ENCODE measurements around the gene PROX2.

The PROX2 gene

DNA sequence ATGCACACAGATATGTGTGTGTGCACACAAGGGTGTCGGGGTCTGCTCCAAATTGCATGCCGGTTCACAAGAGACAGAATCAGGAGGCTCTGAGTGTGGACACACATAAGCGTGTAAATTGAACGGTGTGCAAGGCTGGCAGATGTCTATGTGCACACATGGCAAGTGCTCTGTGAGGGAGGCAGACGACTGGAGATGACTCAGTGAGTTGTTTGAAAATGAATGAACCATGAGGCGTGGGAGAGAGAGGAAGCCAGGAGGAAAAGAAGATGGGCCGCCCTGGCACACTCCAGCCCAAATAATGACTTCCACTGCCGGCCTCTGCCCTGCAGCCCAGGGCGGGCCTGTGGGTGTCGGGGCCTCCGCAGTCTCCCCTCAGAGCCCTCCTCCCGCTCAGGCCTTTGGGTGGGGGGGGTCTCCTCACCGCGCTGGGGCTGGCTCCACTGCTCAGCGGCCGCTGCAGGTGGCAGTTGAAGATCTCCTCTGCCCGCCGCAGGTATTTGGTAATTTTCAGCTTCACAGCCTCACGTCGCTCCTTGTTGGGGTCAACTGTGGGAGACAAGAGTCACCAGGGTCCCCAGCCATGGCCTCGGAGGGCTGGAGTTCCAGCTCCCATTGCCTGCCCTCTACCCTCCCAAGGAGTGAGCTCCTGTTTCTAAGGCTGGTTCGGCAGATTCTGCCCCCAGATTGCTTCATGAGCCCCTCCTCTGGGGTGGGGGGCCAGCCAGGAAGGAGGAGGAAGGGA is 43.6 kb upstream of the PROX2 start:
- H3K27ac ChIP-seq, result no peak overlapping the region
- TF ChIP-seq, protein P1, sequence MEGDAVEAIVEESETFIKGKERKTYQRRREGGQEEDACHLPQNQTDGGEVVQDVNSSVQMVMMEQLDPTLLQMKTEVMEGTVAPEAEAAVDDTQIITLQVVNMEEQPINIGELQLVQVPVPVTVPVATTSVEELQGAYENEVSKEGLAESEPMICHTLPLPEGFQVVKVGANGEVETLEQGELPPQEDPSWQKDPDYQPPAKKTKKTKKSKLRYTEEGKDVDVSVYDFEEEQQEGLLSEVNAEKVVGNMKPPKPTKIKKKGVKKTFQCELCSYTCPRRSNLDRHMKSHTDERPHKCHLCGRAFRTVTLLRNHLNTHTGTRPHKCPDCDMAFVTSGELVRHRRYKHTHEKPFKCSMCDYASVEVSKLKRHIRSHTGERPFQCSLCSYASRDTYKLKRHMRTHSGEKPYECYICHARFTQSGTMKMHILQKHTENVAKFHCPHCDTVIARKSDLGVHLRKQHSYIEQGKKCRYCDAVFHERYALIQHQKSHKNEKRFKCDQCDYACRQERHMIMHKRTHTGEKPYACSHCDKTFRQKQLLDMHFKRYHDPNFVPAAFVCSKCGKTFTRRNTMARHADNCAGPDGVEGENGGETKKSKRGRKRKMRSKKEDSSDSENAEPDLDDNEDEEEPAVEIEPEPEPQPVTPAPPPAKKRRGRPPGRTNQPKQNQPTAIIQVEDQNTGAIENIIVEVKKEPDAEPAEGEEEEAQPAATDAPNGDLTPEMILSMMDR (IDR thresholded peaks at IDR 0.05), result no peak
- TF ChIP-seq ZFX (IDR thresholded peaks at IDR 0.05; ENCODE audit: borderline replicate concordance), result no peak

DNA sequence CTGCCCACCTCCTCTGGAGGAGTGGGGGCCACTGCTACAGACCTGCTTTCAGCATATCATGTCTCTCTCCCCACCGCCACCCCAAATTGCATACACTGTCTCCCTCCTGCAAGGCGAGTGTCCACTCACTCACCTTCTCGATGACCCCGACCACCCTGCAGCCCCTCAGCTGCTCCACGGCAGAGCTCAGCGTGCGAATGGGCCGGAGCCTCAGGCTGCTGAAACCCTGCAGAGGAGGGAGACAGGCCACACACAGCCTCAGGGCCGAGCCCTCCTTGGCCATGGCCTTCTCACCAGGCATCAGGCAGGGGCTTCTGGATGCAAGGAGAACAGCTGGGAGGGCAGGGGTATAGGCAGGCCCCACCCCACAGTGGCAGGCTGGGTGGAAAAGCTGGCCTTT is 42.4 kb upstream of the PROX2 start:
- TF ChIP-seq, protein P1 (IDR thresholded peaks at IDR 0.05), result no peak
- H3K27ac ChIP-seq, result no peak overlapping the region

DNA sequence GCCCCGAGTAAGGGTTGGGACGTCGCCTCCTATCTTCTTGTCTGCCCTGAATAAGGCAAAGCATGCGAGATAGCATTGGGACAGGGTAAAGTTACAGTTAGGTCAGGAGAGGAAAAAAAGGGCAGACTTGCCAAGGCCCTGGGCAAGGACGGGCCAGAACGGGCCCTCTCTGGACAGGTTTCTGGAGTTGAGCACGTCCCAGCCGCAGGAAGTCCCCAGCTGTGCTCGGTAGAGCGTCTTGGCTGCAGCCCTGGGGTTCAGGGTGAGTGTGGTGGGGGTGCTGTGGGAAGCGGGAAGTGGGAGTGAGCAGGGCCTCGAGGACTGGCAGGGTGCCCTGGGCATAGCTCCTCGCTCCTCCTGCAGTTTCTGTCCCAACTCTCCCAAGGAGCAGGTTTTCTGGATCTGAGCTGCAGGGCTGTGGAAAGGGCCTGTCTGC is 41.7 kb upstream of the PROX2 start:
- no peak overlapping the region for H3K27ac ChIP-seq
- no peak for TF ChIP-seq ZFX (IDR thresholded peaks at IDR 0.05; ENCODE audit: borderline replicate concordance)
- TF ChIP-seq, protein P1 (IDR thresholded peaks at IDR 0.05), result no peak

DNA sequence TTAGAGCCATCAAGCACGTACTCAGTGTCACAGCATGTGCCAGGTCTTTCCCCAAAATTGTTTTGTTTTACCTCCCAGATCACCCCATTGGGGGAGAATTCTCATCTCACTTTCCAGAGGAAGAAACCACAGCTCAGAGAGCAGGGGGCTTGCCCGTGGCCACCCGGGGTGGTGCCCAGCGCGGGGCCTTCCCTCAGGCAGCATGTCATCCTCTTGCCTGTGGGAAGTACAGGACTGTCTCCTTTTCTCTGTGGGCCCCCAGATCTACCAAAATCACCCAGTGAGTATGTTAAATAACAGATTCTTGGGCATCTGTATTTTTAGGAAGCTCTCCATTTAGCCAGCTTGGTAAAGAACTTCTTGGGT is 41.2 kb upstream of the PROX2 start:
- TF ChIP-seq, protein P1 (IDR thresholded peaks at IDR 0.05), result no peak
- TF ChIP-seq ZFX (IDR thresholded peaks at IDR 0.05; ENCODE audit: borderline replicate concordance), result no peak
- H3K27ac ChIP-seq, result no peak overlapping the region

DNA sequence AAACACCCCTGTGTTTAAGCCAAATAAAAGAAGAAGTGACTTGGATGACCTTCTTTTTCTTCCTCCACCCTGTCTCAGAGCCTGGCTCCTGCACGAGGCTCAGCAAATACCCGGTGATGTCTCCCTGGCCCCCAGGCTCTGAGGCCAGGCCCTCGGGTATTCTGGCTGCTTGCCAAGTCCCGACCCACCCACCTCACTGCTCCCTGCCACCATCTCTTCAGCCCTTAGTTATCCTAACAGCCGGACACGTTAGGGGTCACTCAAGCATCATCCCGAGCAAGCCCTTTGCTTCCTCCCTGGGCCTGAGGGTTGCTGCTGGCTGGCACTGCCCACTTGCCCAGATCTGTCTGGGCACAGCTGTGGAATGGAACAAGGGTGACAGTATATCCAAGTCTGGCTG is 39.9 kb upstream of the PROX2 start:
- H3K27ac ChIP-seq, result no peak overlapping the region
- TF ChIP-seq, protein P1 (IDR thresholded peaks at IDR 0.05), result no peak
- no peak for TF ChIP-seq ZFX (IDR thresholded peaks at IDR 0.05; ENCODE audit: borderline replicate concordance)

DNA sequence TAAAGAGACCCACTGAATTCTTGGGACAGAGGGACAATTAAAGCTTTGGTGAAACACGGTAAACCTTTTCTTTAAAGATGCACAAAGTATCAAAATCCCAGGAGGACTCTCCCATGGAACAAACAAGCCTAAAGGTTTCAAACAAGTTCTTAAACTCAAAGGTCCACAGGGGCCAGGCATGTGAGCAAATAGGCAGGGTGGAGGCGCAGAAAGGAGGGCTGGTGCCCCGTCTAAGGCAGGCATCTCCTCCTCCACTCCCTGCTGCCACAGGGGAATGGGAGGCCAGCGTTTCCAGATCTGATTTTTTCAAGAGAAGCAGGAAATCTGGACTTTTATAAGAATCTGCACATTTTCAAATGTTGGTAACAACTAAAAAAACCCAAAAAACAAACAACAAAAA is 39.5 kb upstream of the PROX2 start:
- H3K27ac ChIP-seq, result no peak overlapping the region
- TF ChIP-seq ZFX (IDR thresholded peaks at IDR 0.05; ENCODE audit: borderline replicate concordance), result no peak
- TF ChIP-seq, protein P1 (IDR thresholded peaks at IDR 0.05), result no peak

DNA sequence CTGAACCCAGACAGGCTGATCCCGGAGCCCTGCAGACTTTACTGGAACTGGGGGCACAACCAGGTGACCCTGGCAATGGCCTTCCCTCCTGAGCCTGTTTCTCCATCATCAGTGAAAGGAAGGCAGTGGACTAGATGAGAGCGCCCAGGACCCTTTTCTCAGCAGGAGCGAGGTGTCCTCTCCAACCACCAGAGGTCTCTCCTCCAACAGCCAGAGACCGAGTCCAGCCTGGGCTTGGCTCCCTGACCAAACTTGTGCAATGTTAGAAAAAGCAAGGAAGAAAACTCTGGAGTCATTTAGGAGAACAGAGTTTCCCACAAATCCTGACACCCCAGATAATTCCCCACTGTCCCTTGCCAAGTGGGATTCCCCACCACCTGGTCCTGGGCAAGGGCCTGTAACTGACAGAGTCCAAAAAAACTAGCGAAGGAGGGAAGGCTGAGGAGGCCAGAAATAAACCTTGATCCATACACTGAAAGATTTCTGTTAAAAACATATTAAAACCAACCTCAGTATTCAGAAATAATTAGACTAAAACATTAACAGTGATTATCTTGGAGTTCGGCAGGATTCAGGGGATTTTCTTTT is 38.1 kb upstream of the PROX2 start:
- no peak overlapping the region for H3K27ac ChIP-seq
- TF ChIP-seq, protein P1 (IDR thresholded peaks at IDR 0.05), result peak; percentile 71
- TF ChIP-seq ZFX (IDR thresholded peaks at IDR 0.05; ENCODE audit: borderline replicate concordance), result no peak
